ENCODE results near the gene MTHFD1L.

The MTHFD1L gene

DNA sequence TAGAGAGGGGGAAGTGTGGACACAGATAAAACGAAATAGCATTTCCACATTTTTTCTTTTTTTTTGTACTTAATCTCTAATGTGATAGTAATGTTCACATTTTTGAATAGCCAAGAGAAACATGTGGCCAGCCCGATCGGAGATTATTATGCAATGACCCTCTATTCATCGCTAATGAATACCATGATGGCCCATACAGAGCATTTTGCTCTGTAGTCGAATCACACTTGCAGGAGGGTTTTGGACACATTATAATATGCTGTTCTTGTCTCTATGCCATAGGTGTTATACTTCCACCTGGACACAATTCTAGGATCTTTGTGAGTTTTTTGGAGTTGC is 60.1 kb downstream of the MTHFD1L start:
- TF ChIP-seq EZH2phosphoT487 (conservative IDR thresholded peaks at IDR 0.05; ENCODE audit: low read length), result no peak
- TF ChIP-seq, protein P1, sequence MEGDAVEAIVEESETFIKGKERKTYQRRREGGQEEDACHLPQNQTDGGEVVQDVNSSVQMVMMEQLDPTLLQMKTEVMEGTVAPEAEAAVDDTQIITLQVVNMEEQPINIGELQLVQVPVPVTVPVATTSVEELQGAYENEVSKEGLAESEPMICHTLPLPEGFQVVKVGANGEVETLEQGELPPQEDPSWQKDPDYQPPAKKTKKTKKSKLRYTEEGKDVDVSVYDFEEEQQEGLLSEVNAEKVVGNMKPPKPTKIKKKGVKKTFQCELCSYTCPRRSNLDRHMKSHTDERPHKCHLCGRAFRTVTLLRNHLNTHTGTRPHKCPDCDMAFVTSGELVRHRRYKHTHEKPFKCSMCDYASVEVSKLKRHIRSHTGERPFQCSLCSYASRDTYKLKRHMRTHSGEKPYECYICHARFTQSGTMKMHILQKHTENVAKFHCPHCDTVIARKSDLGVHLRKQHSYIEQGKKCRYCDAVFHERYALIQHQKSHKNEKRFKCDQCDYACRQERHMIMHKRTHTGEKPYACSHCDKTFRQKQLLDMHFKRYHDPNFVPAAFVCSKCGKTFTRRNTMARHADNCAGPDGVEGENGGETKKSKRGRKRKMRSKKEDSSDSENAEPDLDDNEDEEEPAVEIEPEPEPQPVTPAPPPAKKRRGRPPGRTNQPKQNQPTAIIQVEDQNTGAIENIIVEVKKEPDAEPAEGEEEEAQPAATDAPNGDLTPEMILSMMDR (IDR thresholded peaks at IDR 0.05; ENCODE audit: insufficient read depth, low read length, poor library complexity, severe bottlenecking), result no peak
- no peaks in the 10 kb centered on the region; the same call in 1 of the 2 replicates for H3F3A ChIP-seq (ENCODE audit: insufficient read depth)
- no peak overlapping the region for H3K9ac ChIP-seq (ENCODE audit: low read length)
- H2AFZ ChIP-seq (ENCODE audit: low read depth, low read length, severe bottlenecking), result no peak overlapping the region
- no peaks in the 10 kb centered on the region for H3K9me3 ChIP-seq (ENCODE audit: insufficient read depth, low read length)
- no peaks in the 10 kb centered on the region for H4K20me1 ChIP-seq (ENCODE audit: low read depth, low read length)
- no peaks in the 10 kb centered on the region for H3K9me2 ChIP-seq (replicated peaks; ENCODE audit: insufficient read depth, low read length)
- peaks cover 40% of the 10 kb centered on the region for H3K36me3 ChIP-seq (ENCODE audit: low read length)
- H3K27me3 ChIP-seq (ENCODE audit: low read length), result no peaks in the 10 kb centered on the region
- no peaks in the 10 kb centered on the region for H3K79me2 ChIP-seq (ENCODE audit: insufficient read depth, low read length)
- no peak overlapping the region for H3K4me3 ChIP-seq (ENCODE audit: insufficient read depth, low read length, poor library complexity, severe bottlenecking)
- H3K27ac ChIP-seq (ENCODE audit: low read depth, low read length), result no peak overlapping the region
- H3K4me2 ChIP-seq (ENCODE audit: low read depth, low read length, poor library complexity, severe bottlenecking), result no peak overlapping the region

DNA sequence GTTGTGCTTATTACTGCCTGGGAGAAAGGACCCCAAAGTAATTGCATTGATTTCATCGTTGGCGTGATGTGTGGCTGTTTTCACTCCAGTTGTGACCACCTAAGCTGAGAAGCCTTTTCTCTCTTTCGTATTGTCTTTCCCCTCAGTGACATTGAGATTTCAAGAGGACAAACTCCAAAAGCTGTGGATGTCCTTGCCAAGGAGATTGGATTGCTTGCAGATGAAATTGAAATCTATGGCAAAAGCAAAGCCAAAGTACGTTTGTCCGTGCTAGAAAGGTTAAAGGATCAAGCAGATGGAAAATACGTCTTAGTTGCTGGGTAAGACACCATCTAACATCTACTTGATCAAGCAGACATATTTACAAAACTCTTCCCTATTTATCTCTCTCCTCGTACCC is 60.5 kb downstream of the MTHFD1L start:
- no peaks in the 10 kb centered on the region for H3K79me2 ChIP-seq (ENCODE audit: insufficient read depth, low read length)
- TF ChIP-seq EZH2phosphoT487 (conservative IDR thresholded peaks at IDR 0.05; ENCODE audit: low read length), result no peak
- TF ChIP-seq, protein P1 (IDR thresholded peaks at IDR 0.05; ENCODE audit: insufficient read depth, low read length, poor library complexity, severe bottlenecking), result no peak
- H3K36me3 ChIP-seq (ENCODE audit: low read length), result peaks cover 43% of the 10 kb centered on the region
- no peaks in the 10 kb centered on the region for H4K20me1 ChIP-seq (ENCODE audit: low read depth, low read length)
- no peaks in the 10 kb centered on the region; the same call in 1 of the 2 replicates for H3F3A ChIP-seq (ENCODE audit: insufficient read depth)
- no peak overlapping the region for H3K4me2 ChIP-seq (ENCODE audit: low read depth, low read length, poor library complexity, severe bottlenecking)
- H2AFZ ChIP-seq (ENCODE audit: low read depth, low read length, severe bottlenecking), result no peak overlapping the region
- H3K27ac ChIP-seq (ENCODE audit: low read depth, low read length), result no peak overlapping the region
- no peaks in the 10 kb centered on the region for H3K27me3 ChIP-seq (ENCODE audit: low read length)
- H3K9ac ChIP-seq (ENCODE audit: low read length), result no peak overlapping the region
- no peaks in the 10 kb centered on the region for H3K9me3 ChIP-seq (ENCODE audit: insufficient read depth, low read length)
- no peaks in the 10 kb centered on the region for H3K9me2 ChIP-seq (replicated peaks; ENCODE audit: insufficient read depth, low read length)
- H3K4me3 ChIP-seq (ENCODE audit: insufficient read depth, low read length, poor library complexity, severe bottlenecking), result no peak overlapping the region

DNA sequence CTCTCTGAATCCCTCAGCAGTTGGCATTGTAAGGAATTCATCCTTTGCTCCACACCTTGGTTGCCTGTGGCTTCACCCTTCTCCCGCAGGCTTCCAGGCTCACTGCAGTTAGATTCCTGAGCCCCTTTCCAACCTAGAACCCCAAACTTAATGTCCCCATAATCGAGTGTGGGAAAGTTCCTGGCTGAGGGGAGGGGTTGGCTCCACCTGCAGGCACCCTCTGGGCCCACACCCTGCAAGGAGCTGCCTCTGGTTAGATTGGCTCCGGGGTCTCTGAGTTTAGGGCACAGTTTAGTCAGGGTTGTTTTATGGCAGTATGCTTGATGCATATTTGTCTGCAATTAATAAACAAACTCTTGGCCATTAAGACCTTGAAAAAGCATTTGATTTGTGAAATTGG is 63.4 kb downstream of the MTHFD1L start:
- Histone ChIP-seq H2AFZ (ENCODE audit: low read depth, low read length, severe bottlenecking) (no peak overlapping the region), H3K9me2 (replicated peaks; ENCODE audit: insufficient read depth, low read length) (no peaks in the 10 kb centered on the region), H3K27ac (ENCODE audit: low read depth, low read length) (no peak overlapping the region), H3F3A (ENCODE audit: insufficient read depth) (no peaks in the 10 kb centered on the region; the same call in 1 of the 2 replicates), H3K4me2 (ENCODE audit: low read depth, low read length, poor library complexity, severe bottlenecking) (no peak overlapping the region), H3K4me3 (ENCODE audit: insufficient read depth, low read length, poor library complexity, severe bottlenecking) (no peak overlapping the region), H3K9ac (ENCODE audit: low read length) (no peak overlapping the region), H4K20me1 (ENCODE audit: low read depth, low read length) (no peaks in the 10 kb centered on the region), H3K9me3 (ENCODE audit: insufficient read depth, low read length) (no peaks in the 10 kb centered on the region), H3K36me3 (ENCODE audit: low read length) (peaks cover 37% of the 10 kb centered on the region), H3K79me2 (ENCODE audit: insufficient read depth, low read length) (no peaks in the 10 kb centered on the region), H3K27me3 (ENCODE audit: low read length) (no peaks in the 10 kb centered on the region)
- TF ChIP-seq, protein P1 (IDR thresholded peaks at IDR 0.05; ENCODE audit: insufficient read depth, low read length, poor library complexity, severe bottlenecking), result no peak
- TF ChIP-seq EZH2phosphoT487 (conservative IDR thresholded peaks at IDR 0.05; ENCODE audit: low read length), result no peak

Data from SU-DHL-6 (cell line).